ENCODE data around the gene PORCN. TPM values are rescaled to one million over a fixed set of nuclear protein-coding genes. Genes with fewer than 3 reads are reported as not detected.

PORCN gene
- total RNA-seq, 2 donors from 2014 or later = 15.0 to 19.1 TPM

- H3K27ac ChIP-seq = peak overlapping the region in 1 of 2 donors; percentile 11
- no peak overlapping the region for H3K4me3 ChIP-seq
- H3K27me3 ChIP-seq (replicated peaks; ENCODE audit: insufficient read depth) = no peaks in the 10 kb centered on the region
- H3K9me3 ChIP-seq = no peaks in the 10 kb centered on the region
- TF ChIP-seq CTCF (IDR thresholded peaks at IDR 0.05) = no peak
- ATAC-seq (ENCODE audit: insufficient number of reproducible peaks, low FRiP score, low read depth) (peak; percentile 89), DNase-seq (ENCODE audit: low spot score) (no peak)
- H3K36me3 ChIP-seq = peaks cover 10% of the 10 kb centered on the region
- H3K4me1 ChIP-seq (ENCODE audit: control insufficient read depth in 1 of 2, low read depth in 2 of 2) = no peaks in the 10 kb centered on the region
These were observed 49.5 kb downstream of the PORCN start for GRCh38 chrX:48558271-48558670.

GRCh38 chrX:48559636-48560035 lies 50.8 kb downstream of the PORCN start:
- Histone ChIP-seq H3K27me3 (replicated peaks; ENCODE audit: insufficient read depth) (no peaks in the 10 kb centered on the region), H3K4me1 (ENCODE audit: control insufficient read depth in 1 of 2, low read depth in 2 of 2) (no peaks in the 10 kb centered on the region), H3K4me3 (no peak overlapping the region), H3K36me3 (peaks cover 10% of the 10 kb centered on the region), H3K27ac (no peak overlapping the region), H3K9me3 (no peaks in the 10 kb centered on the region)
- ATAC-seq (ENCODE audit: insufficient number of reproducible peaks, low FRiP score, low read depth) (no peak), DNase-seq (ENCODE audit: low spot score) (no peak)
- TF ChIP-seq CTCF (IDR thresholded peaks at IDR 0.05) = no peak

GRCh38 chrX:48560056-48560455 lies 51.3 kb downstream of the PORCN start:
- H3K9me3 ChIP-seq = no peaks in the 10 kb centered on the region
- H3K36me3 ChIP-seq = peaks cover 10% of the 10 kb centered on the region
- no peaks in the 10 kb centered on the region for H3K27me3 ChIP-seq (replicated peaks; ENCODE audit: insufficient read depth)
- no peaks in the 10 kb centered on the region for H3K4me1 ChIP-seq (ENCODE audit: control insufficient read depth in 1 of 2, low read depth in 2 of 2)
- H3K4me3 ChIP-seq = no peak overlapping the region
- DNase-seq (ENCODE audit: low spot score) = no peak
- H3K27ac ChIP-seq = no peak overlapping the region
- no peak for TF ChIP-seq CTCF (IDR thresholded peaks at IDR 0.05)
- ATAC-seq (ENCODE audit: insufficient number of reproducible peaks, low FRiP score, low read depth) = no peak

GRCh38 chrX:48560681-48561080 lies 51.9 kb downstream of the PORCN start:
- Histone ChIP-seq H3K4me3 (no peak overlapping the region), H3K4me1 (ENCODE audit: control insufficient read depth in 1 of 2, low read depth in 2 of 2) (no peaks in the 10 kb centered on the region), H3K9me3 (no peaks in the 10 kb centered on the region), H3K27me3 (replicated peaks; ENCODE audit: insufficient read depth) (no peaks in the 10 kb centered on the region), H3K27ac (no peak overlapping the region), H3K36me3 (peaks cover 10% of the 10 kb centered on the region)
- no peak for DNase-seq (ENCODE audit: low spot score)
- TF ChIP-seq CTCF (IDR thresholded peaks at IDR 0.05) = no peak
- ATAC-seq (ENCODE audit: insufficient number of reproducible peaks, low FRiP score, low read depth) = no peak

- no peak for TF ChIP-seq CTCF (IDR thresholded peaks at IDR 0.05)
- Histone ChIP-seq H3K36me3 (no peaks in the 10 kb centered on the region), H3K27ac (no peak overlapping the region), H3K27me3 (replicated peaks; ENCODE audit: insufficient read depth) (no peaks in the 10 kb centered on the region), H3K4me1 (ENCODE audit: control insufficient read depth in 1 of 2, low read depth in 2 of 2) (no peaks in the 10 kb centered on the region), H3K9me3 (no peaks in the 10 kb centered on the region), H3K4me3 (no peak overlapping the region)
- ATAC-seq (ENCODE audit: insufficient number of reproducible peaks, low FRiP score, low read depth) (no peak), DNase-seq (ENCODE audit: low spot score) (no peak)
These were observed 61.2 kb downstream of the PORCN start for GRCh38 chrX:48569958-48570357.

Other genes starting within 250 kb of the PORCN start
- not detected for gene SSX3, start 152.3 kb upstream of the PORCN start, total RNA-seq
- not detected for gene SSX4, start 125.5 kb upstream of the PORCN start, total RNA-seq
- not detected for gene SSX4B, start 97.0 kb upstream of the PORCN start, total RNA-seq
- gene SLC38A5, start 38.7 kb upstream of the PORCN start, total RNA-seq = 1 to 10 TPM; 3.4 to 4.9 TPM
- gene FTSJ1, start 32.8 kb upstream of the PORCN start, total RNA-seq = 10 to 100 TPM; 44.7 to 61.0 TPM
- gene EBP, start 12.8 kb downstream of the PORCN start, total RNA-seq = 10 to 100 TPM in 1 of 2 donors, 1 to 10 TPM in 1; 3.5 to 18.8 TPM
- gene TBC1D25, start 30.7 kb downstream of the PORCN start, total RNA-seq = 10 to 100 TPM; 11.4 to 13.6 TPM
- 100 to 1,000 TPM; 199 to 230 TPM for gene RBM3, start 65.5 kb downstream of the PORCN start, total RNA-seq
- gene WDR13, start 88.5 kb downstream of the PORCN start, total RNA-seq = 100 to 1,000 TPM; 119 to 145 TPM
- gene WAS, start 174.8 kb downstream of the PORCN start, total RNA-seq = 1 to 10 TPM; 8.5 to 9.1 TPM
- gene SUV39H1, start 187.7 kb downstream of the PORCN start, total RNA-seq = 1 to 10 TPM; 3.5 to 4.4 TPM

All from thoracic aorta (tissue), 2 donors.